GM21528 (cell line): ENCODE results near the gene ARID3B.
A peak's percentile ranks its signal among the peaks of the same experiment; 100 is the strongest.
"Not testable (repeated sequence)": the region's sequence is repeated elsewhere in the genome, so short reads cannot be mapped to it uniquely, and the experiment has no call there.

Experiments
- ATAC-seq: cut with Tn5 transposase; IDR thresholded peaks from one replicate; pipeline ENCODE4 v1.9.1; 2021; ENCODE audit warnings: mild to moderate bottlenecking, moderate library complexity; ENCODE audit not compliant: unreplicated experiment, low FRiP score

The ARID3B gene

DNA sequence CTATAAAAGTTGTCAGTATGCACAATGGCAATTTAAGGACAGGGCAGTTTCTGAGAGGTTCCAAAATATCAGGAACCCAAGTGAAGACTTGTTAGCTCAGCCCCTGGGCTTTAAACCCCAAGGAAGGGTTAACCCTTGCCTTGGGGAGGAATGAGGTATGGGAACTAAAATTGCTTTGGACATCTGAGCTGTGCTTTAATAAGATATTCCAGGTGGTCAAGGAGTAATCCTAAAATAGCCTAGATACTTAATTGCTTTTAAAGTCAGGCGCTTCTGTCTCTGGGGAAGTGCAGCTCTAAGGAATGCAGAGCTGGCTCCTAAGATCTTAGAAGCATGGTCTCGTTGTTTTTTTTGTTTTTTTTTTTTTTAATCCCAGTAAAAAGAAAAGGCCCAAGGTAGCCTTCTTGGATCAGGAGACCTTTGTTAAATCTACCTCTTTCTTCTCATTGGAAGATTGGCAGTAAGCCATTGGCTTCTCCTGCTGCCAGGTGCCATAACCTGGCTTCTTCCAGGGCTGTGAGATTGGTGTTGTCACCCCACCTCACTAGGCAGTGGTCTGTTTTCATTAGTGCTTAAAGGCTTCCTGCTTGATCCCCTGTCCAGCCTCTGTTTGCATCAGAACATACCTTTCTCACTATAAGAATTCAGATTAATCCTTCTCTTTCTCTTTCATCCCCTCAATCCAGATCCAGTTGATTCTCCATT lies 24.5 kb downstream of the ARID3B start:
- ATAC-seq: no peak

DNA sequence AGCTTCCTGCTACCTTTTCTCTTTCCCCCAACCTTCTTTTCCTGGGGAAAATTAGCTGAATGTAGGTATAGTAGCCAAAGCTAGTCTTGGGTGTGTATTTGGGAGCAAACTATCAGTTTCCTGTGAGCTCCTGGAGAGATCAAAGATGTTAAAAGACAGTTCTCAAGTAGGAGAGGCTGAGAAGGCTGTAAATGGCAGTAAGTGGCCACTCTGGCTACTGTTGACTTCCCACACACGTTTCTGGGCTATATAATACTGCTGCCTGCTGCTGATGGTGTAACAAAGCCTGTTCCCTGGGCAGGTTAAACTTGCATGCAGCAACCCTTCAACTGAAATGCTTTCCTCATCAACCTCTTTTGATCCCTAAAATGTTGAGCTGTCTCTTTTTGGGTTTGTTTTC lies 27.6 kb downstream of the ARID3B start:
- ATAC-seq: no peak

DNA sequence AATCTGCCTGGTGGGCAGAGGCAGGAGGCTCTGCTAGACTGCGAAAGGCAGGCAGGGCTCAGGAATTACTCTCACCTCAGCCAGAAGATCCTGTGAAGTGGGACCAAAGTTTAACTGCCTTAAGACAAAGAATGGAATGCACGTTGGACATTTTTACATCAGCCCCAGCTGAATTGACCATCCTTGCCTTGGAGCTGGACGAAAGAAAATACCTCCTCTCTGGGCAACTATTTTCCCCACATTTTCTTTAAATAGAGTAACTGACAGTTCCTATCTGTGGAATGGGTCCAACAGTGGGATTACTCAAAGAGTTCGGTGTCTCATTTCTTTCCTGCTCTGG lies 28.7 kb downstream of the ARID3B start:
- no peak for ATAC-seq

DNA sequence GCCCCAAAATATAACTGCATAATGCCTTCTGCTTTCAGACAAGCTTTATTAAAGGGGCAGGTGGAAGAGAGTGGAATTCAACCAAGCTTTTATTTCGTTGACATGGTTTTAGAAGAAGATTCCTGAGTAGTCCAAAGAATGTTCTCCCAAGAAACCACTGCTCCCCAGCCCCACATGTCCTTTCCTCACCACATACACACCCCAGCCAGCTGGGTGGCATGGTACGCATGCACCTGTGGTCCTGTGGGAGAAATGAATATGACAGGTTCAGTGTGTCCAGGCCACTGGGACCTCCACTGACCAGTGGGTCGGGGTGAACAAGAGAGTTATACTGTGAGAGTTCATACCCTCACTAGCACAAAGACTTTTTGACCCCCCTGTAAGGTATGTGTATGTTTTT lies 30.2 kb downstream of the ARID3B start:
- ATAC-seq: no peak

DNA sequence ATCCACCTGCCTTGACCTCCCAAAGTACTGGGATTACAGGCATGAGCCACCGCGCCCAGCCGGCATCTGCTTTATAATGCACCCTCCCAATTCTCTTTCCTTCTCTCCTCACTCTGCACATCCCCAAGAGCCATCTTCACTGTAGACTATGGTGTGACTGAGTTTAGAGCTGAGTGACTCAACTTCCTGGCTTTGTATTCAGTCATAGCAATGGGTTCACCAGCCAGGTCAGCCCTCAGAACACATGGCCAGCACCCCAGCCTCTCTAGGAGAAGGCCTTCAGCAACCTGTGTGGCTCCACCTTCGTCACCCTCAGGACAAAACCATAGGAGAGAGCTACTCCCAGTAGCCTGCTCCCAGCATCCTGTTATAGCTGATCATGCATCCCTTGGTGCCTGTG lies 33.0 kb downstream of the ARID3B start:
- ATAC-seq: no peak

DNA sequence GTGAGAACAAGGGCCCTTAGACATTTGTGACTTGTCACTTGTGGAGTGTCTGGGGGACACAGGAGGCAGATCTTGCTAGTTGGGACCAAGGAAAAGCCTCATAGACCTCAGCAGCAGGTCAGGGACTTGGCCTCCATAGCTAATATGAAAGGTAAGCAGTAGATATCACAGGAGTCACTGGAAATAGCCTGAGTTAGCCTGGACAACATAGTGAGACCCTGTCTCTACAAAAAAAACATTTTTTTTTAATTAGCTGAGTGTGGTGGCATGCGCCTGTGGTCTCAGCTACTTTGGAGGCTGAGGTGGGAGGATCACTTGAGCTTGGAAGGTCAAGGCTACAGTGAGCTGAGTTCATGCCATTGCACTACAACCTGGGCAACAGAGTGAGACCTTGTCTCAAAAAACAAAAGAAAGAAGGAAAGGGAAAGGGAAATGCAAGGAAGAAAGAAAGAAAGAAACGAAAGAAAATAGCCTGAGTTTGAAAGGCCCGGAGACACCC lies 37.5 kb downstream of the ARID3B start:
- no peak for ATAC-seq

DNA sequence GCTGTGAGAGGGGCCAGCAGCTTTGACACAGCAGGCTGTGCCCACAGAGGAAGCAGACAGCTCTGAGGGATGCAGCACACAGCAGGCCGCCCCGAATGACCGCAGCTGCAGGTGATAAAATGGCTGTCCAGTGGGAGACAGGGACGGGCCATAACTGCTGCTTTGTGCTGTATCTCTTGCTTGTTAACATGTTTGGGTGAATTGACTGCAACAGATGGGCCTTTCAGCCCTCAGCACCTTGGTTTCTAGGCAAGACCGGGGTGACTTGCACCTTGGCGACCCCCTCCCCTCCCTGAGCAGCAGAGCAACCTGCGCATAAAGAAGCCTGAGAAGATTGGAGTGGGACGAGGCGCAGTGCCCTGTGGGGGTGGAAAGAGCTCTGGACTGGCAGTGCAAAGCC lies 38.0 kb downstream of the ARID3B start:
- no peak for ATAC-seq

DNA sequence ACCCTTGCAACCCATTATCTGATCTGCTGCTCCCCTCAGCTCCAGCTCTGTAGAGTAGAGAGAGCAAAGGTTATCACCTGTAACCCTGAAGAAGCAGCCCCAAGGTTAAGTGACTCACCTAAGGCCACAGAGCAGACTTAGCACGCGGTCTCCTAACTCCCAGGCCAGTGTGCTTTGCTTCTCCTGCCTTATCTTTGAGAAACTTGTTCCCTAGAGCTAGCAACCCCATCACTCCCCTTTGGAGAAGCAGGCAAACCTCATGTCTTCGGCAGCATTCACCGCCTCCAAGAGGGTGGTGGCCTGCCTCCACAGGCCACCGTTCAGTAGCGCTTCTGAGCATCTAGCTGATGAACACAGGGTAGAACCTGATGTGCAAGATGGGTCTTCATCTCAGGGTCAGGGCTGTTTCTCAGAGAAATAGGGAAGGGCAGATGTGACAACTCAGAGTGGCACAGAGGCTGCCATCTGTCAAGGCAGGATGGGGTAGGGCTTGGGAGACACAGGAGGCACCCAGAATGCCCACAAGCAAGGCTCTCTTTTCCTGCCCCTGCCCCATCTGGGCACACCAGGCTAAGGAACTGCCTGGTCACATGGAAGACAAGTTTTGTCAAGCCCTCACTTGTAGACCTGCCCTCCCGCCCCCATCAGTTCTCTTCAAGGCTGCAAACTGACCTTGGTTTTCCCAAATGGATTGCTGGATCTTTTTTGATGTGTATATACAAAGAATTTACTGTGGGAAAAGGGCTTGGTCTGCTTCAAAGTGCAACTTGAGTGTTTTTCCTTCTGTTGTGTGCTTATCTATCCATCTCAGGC lies 39.7 kb downstream of the ARID3B start:
- no peak for ATAC-seq

DNA sequence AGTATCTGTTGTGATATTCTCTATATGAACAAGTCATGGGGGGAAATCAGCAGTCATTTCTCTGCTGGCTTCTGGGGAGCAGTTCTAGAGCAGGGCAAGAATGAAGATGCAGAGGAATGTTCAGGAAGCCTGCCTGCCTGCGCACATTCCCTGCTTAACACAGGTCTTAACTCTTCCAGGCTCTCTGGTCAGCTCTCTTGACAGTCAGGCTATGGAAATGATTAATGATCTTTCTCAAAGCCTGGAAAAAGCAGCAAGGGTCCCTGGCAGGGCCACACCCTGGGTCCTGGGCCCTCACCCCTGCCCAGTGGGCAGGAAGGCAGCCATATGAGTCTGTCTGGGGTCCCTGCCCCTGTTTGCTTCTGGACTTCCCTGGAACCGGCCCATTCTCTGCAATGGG lies 43.2 kb downstream of the ARID3B start:
- ATAC-seq: no peak

DNA sequence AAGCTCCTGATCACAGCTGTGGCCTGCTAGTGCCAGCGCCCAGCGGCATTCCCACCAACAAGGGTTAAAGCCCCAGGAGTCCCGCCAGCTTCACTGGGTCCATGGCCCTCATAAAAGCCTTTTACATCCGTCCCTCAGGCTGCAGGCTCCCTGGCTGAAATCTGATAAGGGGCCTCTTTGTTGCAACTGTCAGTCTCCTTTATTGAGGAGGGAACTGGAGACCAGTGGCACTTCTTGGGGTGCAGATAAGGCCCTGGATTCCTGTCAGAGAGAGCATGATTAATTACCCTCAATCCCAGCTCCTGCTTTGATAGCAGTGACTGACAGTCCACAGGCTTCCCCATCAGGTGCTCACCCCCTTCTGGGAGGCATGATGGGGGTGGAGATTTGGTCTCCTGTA lies 43.8 kb downstream of the ARID3B start:
- ATAC-seq: no peak

DNA sequence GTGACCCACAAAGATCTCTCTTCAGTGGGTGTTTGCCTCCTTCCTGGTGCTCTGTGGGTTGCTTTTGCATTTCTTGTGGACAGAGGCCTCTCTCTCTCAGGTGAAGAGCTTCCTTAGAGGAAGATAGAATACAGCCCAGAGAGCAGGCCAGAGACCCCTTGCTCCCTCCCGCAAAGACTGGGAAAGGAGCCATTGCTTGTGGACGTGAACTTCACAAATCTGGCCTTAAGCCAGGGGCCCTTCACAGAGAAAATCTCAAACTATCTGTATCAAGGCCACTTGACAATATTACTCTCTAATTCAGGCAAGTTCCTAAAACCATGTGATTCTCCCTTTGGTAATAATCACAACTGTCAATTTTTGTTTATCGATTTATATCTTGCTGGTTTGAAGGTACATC lies 44.2 kb downstream of the ARID3B start:
- ATAC-seq: no peak

DNA sequence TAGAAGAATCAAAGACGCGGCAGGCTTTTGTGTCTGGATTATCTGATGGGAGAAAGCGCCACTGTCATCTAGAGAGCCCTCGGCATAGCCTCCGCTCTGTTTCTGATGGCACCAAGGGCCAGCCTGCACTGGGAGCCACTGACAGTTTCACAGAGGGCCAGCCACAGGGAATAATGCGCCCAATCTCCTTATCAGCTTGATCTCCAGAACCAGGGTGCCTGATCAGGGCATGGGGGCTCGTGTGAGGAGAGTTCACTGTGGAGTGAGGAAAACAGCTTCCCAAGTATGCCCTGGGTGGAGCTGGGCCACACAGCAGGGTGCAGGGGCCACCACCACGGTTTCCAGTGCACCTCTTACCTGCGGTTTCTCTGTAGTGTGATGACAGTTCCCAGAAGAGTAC lies 44.8 kb downstream of the ARID3B start:
- no peak for ATAC-seq

DNA sequence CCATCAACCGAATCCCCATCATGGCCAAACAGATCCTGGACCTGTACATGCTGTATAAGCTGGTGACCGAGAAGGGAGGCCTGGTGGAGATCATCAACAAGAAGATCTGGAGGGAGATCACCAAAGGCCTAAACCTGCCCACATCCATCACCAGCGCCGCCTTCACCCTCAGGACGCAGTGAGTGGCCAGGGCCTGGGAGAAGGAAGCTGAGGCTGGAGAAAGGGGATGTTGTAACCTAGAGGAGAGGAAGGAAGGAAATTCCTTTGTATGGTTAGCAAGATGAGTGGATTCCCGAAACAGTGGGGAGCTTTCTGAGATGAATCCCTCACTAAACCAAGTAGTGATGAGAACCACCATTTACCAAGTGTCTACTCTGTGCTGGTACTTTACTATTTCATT lies 48.8 kb downstream of the ARID3B start:
- no peak for ATAC-seq

DNA sequence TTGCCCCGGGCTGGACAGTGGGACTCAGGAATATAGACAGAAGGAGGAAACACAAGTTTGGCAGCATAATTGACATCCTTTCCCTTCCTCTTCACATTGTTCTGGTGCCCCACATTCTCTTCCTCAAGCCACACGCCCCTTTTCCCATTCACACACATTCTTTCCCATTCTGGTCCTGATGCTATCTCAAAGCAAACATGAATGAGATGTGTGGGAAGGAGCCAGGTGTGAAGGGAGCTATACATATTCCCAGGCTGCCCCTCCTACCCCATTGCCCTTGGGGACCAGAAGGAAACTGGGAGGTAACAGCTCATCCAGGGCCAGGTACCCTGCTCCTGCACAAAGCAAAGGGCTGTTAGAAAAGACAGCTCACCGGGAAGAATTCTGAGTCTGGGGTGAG lies 51.2 kb downstream of the ARID3B start:
- no peak for ATAC-seq

DNA sequence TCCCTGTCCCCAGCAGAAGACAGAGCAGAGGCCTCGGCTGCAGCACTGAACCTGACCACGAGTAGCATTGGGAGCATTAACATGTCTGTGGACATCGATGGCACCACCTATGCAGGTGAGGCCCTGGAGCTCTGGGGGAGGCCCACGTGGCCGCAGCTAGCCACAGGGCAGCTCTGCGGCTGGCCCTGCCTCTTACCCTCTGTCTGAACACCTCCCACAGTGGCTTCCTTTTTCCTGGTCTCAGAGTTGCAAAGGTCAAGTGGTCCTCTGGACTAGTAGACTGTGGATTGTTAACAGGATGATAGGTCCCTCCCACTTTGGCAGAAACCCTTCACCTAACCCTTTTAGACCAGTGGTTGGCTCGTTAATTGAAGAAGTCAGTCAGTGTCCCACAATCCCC lies 52.1 kb downstream of the ARID3B start:
- ATAC-seq: no peak

DNA sequence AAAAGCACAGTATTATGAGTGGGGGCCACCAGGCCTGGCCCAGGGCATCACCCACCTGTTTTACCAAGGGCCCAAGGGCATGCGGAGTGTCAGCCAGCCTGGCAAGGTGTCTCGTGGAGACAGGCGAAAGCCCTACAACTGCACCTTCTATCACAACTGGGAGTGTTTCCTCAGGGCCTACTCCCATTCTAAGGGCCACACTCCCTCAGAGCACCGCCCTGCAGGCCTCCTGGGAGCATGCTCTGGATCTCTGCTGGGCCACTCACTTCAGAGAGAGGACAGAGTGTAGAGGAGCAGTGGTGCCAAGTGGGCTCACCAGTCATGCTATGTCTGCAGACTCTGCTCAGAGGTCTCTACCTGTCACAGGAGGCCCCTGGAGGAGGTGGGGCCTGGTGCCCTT lies 53.4 kb downstream of the ARID3B start:
- ATAC-seq: no peak

DNA sequence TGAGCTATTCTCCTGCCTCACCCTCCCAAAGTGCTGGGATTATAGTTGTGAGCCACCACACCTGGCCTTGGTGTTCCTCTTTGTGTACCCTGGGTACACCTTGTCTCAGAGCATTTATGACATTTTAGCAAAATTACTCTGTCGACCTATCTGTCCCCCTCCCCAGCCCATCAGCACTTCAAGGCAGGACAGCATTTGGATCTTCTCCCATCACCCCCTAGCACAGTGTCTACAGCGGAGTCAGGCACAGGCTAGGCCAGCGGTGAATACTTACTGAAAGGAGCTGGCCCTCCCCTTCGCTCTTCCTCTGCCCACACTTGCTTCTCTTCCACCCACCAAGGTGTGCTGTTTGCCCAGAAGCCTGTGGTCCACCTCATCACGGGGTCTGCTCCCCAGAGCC lies 54.3 kb downstream of the ARID3B start:
- ATAC-seq: no peak

DNA sequence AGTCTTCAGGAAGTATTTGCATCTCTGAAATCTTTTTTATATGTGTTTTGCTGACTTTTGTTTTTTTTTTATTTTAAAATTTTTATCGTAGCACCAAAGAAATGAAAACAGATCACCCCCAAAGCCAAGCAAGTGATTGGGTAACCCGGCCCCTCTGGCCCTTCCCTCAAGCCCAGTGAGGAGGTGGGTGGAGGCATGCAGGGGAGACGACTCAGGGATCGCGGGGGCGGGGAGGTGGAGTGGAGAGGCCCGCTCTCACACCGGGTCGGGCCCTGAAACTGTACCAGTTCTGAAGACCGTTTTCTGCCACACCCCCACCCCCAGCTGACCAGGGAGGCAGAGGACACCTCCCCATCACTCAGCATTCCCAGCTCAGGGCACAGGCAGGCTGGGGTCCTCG lies 55.7 kb downstream of the ARID3B start:
- ATAC-seq: not testable (repeated sequence)

DNA sequence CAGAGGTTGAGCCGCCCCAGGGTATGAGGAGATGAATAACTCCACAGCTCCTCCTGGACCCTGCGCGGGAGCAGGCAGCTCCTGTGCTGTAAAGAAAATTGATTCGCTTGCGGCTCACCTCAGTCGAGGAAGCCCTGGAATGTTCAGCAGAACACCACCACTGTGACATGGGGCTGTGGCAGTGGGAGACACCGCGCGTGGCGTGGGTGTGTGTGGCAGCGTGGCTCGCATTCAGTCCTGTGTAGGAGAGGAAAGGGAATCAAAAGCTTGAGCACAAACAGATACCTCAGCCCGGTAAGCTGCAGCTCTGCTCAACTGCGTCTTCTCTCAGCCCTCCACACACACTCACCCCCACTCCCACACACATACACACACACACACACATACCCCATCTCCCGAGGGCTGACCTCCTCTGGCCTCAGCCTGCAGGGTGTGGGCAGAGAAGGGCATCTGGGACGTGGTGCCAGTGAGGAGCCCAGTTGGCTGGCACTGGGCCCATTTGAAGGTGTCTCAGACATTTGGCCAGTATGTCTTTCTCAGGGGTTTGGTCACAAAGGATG lies 56.2 kb downstream of the ARID3B start:
- not testable (repeated sequence) for ATAC-seq

DNA sequence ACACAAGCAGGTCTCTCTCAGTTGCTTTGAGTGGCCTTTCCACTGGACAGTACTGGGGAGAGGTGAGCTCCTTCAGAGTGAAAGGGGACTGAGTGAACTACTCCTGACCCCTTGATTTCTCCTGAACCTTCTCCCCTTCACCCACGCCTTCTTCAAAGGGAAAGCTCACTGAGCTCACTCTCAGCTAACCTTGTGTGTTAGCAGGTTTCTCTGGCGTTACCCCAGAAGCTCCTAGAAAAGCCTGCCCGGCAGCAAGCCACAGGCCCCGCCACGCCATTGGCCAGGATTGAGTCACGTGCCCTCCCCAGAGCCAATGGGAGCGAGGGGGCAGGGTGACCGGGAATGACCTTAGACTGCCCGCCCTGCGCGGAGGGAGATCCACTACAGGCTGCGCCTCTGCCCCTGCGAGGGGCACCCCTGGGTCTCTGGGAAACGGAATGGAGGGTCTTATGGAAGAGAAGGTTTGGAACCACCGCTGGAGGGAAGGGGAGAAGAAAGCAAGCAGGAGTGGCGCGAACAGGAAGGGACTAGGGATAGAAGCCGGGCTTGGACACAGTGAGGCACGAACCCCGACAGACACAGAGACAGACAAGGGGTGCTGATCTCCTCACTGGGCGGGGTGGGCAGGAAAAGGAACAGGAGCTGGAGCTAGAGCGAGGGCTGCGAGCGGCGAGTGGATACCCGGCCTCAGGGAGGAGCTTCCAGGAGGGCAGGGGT lies 57.3 kb downstream of the ARID3B start:
- peak; percentile 84 for ATAC-seq

DNA sequence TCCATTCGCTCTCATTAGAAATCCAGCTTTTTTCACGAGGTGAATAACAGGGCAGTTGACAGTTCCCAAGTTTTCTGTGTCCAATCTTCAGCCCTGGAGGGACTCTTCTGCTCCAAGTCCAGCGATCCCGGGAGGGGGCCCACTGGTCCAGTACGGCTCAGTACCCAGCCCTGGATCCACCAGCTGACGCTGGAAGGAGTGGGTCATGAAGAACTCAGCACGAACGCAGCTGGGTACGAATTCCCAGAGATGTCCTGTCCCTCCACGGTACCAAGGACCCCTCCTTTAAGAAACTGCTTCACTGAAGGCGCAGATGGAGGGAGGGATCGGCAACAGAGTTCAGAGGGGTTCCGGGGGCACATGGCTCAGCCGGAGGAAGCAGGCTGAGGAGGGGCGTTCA lies 58.1 kb downstream of the ARID3B start:
- ATAC-seq: no peak
